ENCODE data around the gene C14orf39.
"Not testable (repeated sequence)": the region's sequence is repeated elsewhere in the genome, so short reads cannot be mapped to it uniquely, and the experiment has no call there.

Gene C14orf39

GRCh38 chr14:60490270-60490669, 4.4 kb upstream of the C14orf39 start:
- DNase-seq = no peak

- DNase-seq = no peak
These were observed 2.3 kb upstream of the C14orf39 start for GRCh38 chr14:60488175-60488574.

DNA sequence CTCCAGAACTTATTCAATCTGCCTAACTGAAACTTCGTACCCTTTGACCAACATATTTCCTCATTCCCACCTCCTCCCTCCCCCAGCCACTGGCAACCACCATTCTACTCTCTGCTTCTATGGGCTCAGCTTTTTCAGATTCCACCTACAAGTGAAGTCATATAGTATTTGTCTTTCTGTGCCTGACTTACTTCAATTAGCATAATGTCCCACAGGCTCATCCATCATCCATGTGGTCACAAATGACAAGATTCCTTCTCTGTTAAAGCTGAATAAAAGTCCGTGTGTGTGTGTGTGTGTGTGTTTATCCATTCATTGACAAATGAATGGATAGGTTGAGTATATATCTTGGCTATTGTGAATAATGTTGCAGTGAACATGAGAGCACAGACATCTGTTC, 1.3 kb upstream of the C14orf39 start:
- no peak for DNase-seq

DNA sequence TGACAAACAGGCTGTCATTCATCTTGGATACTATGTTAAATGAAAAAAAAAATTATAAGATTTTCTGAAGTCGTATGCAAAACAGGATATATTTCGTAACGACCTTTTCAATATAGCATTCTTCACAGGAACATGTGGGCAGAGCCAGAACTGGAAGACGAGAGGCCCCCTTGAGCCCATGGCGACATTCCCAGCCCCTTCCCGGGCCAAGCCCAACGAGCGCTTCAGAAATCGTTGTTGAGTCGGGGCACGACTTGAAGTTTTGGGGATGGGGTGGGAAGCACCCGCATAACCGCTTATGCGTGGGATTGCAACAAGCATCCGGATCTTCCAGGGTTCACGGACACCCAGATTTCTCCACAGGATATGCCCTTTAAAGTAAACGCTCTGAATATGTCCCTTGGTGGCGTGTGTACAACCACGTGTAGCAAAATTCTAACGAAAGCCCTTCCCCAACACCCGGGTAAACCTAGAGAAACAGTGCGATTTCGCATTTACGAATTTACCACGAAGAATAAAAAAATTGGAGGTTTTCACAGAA, 736 bp downstream of the C14orf39 start:
- DNase-seq = no peak

- no peak for DNase-seq
These were observed 3.1 kb downstream of the C14orf39 start for GRCh38 chr14:60482743-60483142.

DNA sequence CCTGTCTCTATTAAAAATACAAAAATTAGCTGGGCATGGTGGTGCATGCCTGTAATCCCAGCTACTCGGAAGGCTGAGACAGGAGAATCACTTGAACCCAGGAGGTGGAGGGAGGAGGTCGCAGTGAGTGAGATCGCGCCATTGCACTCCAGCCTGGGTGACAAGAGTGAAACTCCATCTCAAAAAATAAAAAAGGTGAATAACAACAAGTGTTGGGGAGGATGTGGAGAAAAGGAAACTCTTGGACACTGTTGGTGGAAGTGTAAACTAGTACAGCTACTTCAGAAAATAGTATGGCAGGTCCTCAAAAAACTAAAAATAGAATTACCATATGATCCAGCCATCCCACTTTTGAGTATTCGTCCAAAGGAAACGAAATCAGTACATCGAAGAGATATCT, 5.6 kb downstream of the C14orf39 start:
- not testable (repeated sequence) for DNase-seq

- DNase-seq = no peak
These were observed 30.0 kb downstream of the C14orf39 start for GRCh38 chr14:60455875-60456274.

DNA sequence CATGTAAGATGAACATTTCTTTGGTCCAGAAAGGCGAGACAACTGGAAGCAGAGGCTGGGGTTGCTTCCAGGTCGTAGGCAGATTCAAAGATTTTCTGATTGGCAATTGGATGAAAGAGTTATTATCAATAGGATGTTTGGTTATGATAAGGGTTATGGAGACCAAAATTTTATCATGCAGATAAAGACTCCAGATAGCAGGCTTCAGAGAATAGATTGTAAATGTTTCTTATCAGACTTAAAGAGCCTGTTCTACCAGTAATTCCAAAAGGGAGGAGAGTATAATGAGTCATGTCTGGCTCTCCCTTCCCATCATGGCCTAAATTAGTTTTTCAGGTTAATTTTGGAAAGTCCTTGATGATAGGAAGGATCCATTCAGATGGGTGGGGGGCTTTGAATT, 55.6 kb downstream of the C14orf39 start:
- no peak for DNase-seq

DNA sequence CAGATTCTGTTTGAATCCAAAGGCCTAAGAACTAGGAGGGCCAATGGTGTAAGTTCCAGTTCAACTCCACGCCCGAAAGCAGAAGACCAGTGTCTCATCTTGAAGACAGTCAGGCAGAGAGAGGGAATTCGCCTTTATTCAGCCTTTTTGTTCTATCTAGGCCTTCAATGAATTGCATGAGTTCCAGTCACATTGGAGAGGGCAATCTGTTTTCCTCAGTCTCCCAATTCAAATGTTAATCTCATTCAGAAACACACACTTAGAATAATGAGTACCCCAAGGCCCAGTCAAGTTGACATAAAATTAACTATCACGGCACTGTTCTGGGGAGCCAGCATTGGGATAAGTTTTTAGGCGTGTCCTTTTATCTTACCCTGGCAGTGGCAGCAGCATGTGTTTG, 65.8 kb downstream of the C14orf39 start:
- DNase-seq = no peak

DNA sequence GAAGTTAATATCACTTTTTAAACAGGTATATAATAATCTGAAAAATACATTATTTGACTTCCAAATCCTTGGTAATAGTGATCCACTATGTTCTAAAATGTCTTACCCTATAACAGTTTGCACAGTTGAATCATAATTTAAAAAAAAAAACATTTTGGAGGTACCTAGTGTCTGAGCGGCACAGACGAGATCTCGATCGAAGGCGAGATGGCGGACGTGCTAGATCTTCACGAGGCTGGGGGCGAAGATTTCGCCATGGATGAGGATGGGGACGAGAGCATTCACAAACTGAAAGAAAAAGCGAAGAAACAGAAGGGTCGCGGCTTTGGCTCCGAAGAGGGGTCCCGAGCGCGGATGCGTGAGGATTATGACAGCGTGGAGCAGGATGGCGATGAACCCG, 88.3 kb downstream of the C14orf39 start:
- DNase-seq = not testable (repeated sequence)

DNA sequence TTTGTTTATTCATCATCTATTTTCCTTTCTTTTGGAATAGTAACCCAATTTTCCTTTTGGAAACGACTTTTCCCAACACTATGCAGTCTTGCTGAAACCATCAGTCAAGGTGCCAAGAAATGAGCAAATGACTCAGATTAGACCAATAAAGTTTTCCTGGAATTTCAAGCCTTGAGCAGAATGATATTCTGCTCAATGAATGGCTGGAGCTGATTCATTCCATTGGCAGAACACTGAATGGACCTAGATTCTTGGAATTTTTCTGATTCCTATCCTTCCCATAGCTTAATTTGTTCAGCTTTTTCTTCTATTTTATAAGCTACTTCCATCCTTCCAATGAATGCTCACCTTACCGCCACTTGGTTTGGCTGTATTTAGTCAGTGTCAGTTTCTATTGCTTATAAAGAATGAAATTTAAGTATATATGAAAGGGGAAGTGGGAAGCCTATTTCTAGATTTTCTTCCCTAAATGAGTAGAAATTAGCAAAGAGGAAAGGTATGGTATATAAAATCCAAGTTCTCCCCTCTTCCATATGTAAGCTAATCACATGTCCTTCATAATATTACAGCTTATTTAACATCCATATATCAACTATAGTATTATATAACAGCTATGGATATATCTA, 89.0 kb downstream of the C14orf39 start:
- DNase-seq = no peak

All from NCI-H1930 (cell line).